PC-9 (cell line): ENCODE results near the gene DRD4. TPM values are rescaled to one million over a fixed set of nuclear protein-coding genes. Genes with fewer than 3 reads are reported as not detected.

ENCODE experiments used
- BruUV-seq: library from RNA; stranded (reverse); fragments of 400-500 nt; replicated peaks from 2 replicates; lab custom pipeline; 2021; lab: Mats Ljungman, UMichigan
- CTCF ChIA-PET: fragments of 300-600 bp; sonication (Branson Sonifier 250); formaldehyde crosslinking; loops from one replicate; lab custom pipeline; 2022; ENCODE audit warnings: antibody characterized with exemption; lab: Charles Lee
- POLR2A ChIA-PET: fragments of 300-600 bp; sonication (Branson Sonifier 250); formaldehyde crosslinking; loops from one replicate; lab custom pipeline; 2022; ENCODE audit warnings: antibody characterized with exemption; ENCODE audit not compliant: unreplicated experiment; lab: Charles Lee
- DNase-seq, 2 experiments: peaks; one replicate each; pipeline versions ENCODE4 v3.0.0 to v3.0.0-alpha.2; 2015 to 2022; ENCODE audit warnings: mixed read lengths in 1 of 2
- H2AFZ ChIP-seq: fragments of 200-600 bp; sonication (generic); 2 replicates; pipeline ENCODE4 v1.8.1; 2017; ENCODE audit warnings: antibody characterized with exemption
- H3F3A ChIP-seq: fragments of 200-600 bp; sonication (generic); 2 replicates; pipeline ENCODE4 v1.8.1; 2017; ENCODE audit warnings: antibody characterized with exemption, mild to moderate bottlenecking, low read depth; ENCODE audit not compliant: insufficient read depth
- H3K27ac ChIP-seq: fragments of 200-600 bp; sonication (generic); 2 replicates; pipeline ENCODE4 v1.6.1; 2016; ENCODE audit warnings: mixed run types
- H3K27me3 ChIP-seq: fragments of 200-600 bp; sonication (generic); 2 replicates; pipeline ENCODE4 v1.6.1; 2016; ENCODE audit warnings: low read depth, mixed run types; ENCODE audit not compliant: insufficient read depth
- H3K36me3 ChIP-seq: fragments of 200-600 bp; sonication (generic); 2 replicates; pipeline ENCODE4 v1.6.1; 2016; ENCODE audit warnings: low read depth, mixed run types
- H3K4me1 ChIP-seq: fragments of 200-600 bp; sonication (generic); replicated peaks from 2 replicates; pipeline ENCODE4 v1.6.1; 2016; ENCODE audit warnings: mixed run types; ENCODE audit not compliant: insufficient read depth
- H3K4me2 ChIP-seq: fragments of 200-600 bp; sonication (generic); 2 replicates; pipeline ENCODE4 v1.6.1; 2017; ENCODE audit warnings: mixed run types
- H3K4me3 ChIP-seq: fragments of 200-600 bp; sonication (generic); 2 replicates; pipeline ENCODE4 v1.6.1; 2016; ENCODE audit warnings: mixed run types
- H3K79me2 ChIP-seq: fragments of 200-600 bp; sonication (generic); 2 replicates; pipeline ENCODE4 v1.6.1; 2017; ENCODE audit warnings: low read depth, mixed run types
- H3K9me2 ChIP-seq: fragments of 200-600 bp; sonication (generic); 2 replicates; pipeline ENCODE4 v1.8.1; 2017; ENCODE audit warnings: mild to moderate bottlenecking; ENCODE audit not compliant: insufficient read depth
- H3K9me3 ChIP-seq: fragments of 200-600 bp; sonication (generic); 2 replicates; pipeline ENCODE4 v1.8.1; 2016; ENCODE audit warnings: low read depth; ENCODE audit not compliant: insufficient read depth
- H4K20me1 ChIP-seq: fragments of 200-600 bp; sonication (generic); 2 replicates; pipeline ENCODE4 v1.8.1; 2017; ENCODE audit not compliant: insufficient read depth
- CTCF ChIP-seq: fragments of 200-600 bp; sonication (generic); conservative IDR thresholded peaks from 2 replicates; pipeline ENCODE4 v1.6.1; 2017; ENCODE audit warnings: mixed run types, antibody characterized with exemption, mild to moderate bottlenecking, moderate library complexity
- EZH2 ChIP-seq: fragments of 200-600 bp; sonication (generic); IDR thresholded peaks from 2 replicates; pipeline ENCODE4 v1.8.0; 2017; ENCODE audit warnings: antibody characterized with exemption, low read depth
- intact Hi-C: fragments of 100-400 bp; cut with micrococcal nuclease; formaldehyde crosslinking; loops from one replicate; pipeline ENCODE4 v1.10.0; 2022; ENCODE audit not compliant: unreplicated experiment
- total RNA-seq: library from RNA; stranded (reverse); gene quantifications from 2 replicates; pipeline ENCODE4 v1.2.3, GENCODE V29; 2021

The DRD4 gene
- total RNA-seq, 1 experiment from 2014 or later, result 0.35 TPM

- Histone ChIP-seq H4K20me1 (peaks cover 7% of the 10 kb centered on the region), H3K79me2 (no peaks in the 10 kb centered on the region), H3K9me2 (no peaks in the 10 kb centered on the region), H3K27ac (no peak overlapping the region), H3K36me3 (no peaks in the 10 kb centered on the region), H3K9me3 (no peaks in the 10 kb centered on the region), H2AFZ (no peak overlapping the region), H3K4me3 (no peak overlapping the region), H3K4me2 (no peak overlapping the region), H3F3A (peaks cover 9% of the 10 kb centered on the region), H3K4me1 (no peaks in the 10 kb centered on the region), H3K27me3 (no peaks in the 10 kb centered on the region)
- TF ChIP-seq EZH2 (no peak), CTCF (no peak)
- DNase-seq, result no peak
- intact Hi-C loops, result no loop called here
- ChIA-PET POLR2A (no interaction called here), CTCF (no interaction called here)
- BruUV-seq, result no TSS peak
Measured at GRCh38 chr11:608791-609251, 28.2 kb upstream of the DRD4 start.

DNA sequence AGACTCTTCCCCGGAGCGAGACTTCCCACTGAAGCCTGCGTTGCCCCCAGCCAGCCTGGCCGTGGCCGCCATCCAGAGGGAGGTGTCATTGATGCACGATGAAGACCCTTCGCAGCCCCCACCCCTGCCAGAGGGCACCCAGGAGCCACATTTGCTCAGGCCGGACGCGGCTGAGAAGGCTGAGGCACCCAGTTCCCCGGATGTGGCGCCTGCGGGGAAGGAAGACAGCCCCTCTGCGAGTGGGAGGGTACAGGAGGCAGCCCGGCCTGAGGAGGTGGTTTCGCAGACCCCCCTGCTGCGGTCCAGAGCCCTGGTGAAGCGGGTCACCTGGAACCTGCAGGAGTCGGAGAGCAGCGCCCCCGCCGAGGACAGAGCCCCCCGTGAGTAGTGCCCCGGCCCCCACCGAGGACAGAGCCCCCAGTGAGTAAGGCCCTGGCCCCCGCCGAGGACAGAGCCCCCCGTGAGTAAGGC is 27.7 kb upstream of the DRD4 start:
- TF ChIP-seq EZH2 (no peak), CTCF (no peak)
- Histone ChIP-seq H3K4me1 (no peaks in the 10 kb centered on the region), H3K9me2 (no peaks in the 10 kb centered on the region), H3K9me3 (no peaks in the 10 kb centered on the region), H3K4me3 (no peak overlapping the region), H2AFZ (no peak overlapping the region), H3K79me2 (no peaks in the 10 kb centered on the region), H3K36me3 (no peaks in the 10 kb centered on the region), H3F3A (peaks cover 9% of the 10 kb centered on the region), H3K27me3 (no peaks in the 10 kb centered on the region), H4K20me1 (peaks cover 7% of the 10 kb centered on the region), H3K4me2 (no peak overlapping the region), H3K27ac (no peak overlapping the region)
- POLR2A ChIA-PET, result no interaction called here
- no TSS peak for BruUV-seq
- no peak for DNase-seq
- CTCF ChIA-PET, result no interaction called here
- intact Hi-C loops, result no loop called here

GRCh38 chr11:610146-610801 is 26.8 kb upstream of the DRD4 start:
- no TSS peak for BruUV-seq
- Histone ChIP-seq H3F3A (peaks cover 9% of the 10 kb centered on the region), H3K27me3 (no peaks in the 10 kb centered on the region), H3K36me3 (no peaks in the 10 kb centered on the region), H3K27ac (no peak overlapping the region), H3K4me3 (no peak overlapping the region), H2AFZ (no peak overlapping the region), H3K4me1 (no peaks in the 10 kb centered on the region), H3K79me2 (no peaks in the 10 kb centered on the region), H3K9me2 (no peaks in the 10 kb centered on the region), H3K4me2 (no peak overlapping the region), H3K9me3 (no peaks in the 10 kb centered on the region), H4K20me1 (peaks cover 7% of the 10 kb centered on the region)
- no peak for DNase-seq
- ChIA-PET CTCF (no interaction called here), POLR2A (no interaction called here)
- TF ChIP-seq CTCF, result no peak
- TF ChIP-seq EZH2, result no peak
- intact Hi-C loops, result no loop called here
